ENCODE data around the gene HEMGN.

DNA sequence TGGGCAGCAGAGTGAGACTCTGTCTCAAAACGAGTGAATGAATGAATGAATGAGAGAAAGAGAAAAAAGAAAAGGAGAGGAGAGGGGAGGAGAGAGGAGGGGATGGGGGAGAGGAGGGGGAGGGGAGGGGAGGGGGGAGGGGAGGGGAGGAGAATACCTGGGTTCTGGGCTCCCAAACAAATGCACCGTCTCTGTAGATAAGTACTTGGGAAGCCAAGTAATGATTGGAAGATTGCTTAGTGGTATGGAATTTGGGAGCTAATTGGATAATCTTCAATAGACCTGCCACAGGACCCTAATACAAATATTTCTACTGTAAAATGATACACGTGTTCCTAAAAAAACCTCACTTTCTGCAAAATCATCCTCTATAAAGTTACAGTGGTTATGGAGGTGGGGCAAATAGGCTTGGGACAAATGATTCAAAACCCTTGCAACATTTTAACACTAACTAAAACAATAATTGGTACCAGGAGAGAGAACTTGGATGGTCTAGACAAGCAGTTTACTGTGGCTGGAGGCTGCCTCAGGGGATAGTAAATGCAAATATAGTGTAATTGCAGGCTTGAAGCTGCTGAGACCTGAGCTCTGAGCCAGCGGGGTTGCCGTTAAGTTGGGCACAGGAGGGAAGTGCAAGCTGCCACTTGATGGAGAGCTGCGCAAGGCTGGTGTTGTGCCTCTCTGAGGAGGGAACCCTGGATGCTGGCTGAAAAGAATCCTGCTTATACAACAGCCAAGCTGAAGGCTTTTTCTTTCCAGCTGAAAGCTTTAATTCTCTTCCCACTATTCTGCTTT is 3.5 kb downstream of the HEMGN start:
- TF ChIP-seq CTCF (IDR thresholded peaks at IDR 0.05 in 8 of 11, conservative IDR thresholded peaks at IDR 0.05 in 3 of 11) (no peak), POLR2A (IDR thresholded peaks at IDR 0.05) (no peak)
